Neuronal stem cell (in vitro differentiated cells): Measurements from ENCODE around the gene ANXA1.

ENCODE experiments used
- DNase-seq: peaks from one replicate; pipeline ENCODE4 v3.0.0-alpha.2; 2013; ENCODE audit warnings: low spot score
- H2AFZ ChIP-seq: one replicate; pipeline ENCODE4 v1.6.1; 2013; ENCODE audit warnings: mild to moderate bottlenecking, low read length, inconsistent platforms
- H2AK5ac ChIP-seq: 2 replicates; pipeline ENCODE4 v1.6.1; 2013; ENCODE audit warnings: low read depth, mild to moderate bottlenecking, inconsistent platforms, low read length, moderate library complexity, mixed read lengths
- H2BK120ac ChIP-seq: 2 replicates; pipeline ENCODE4 v1.6.1; 2013; ENCODE audit warnings: low read depth, mild to moderate bottlenecking, inconsistent platforms, low read length, moderate library complexity, mixed read lengths
- H2BK12ac ChIP-seq: one replicate; pipeline ENCODE4 v1.6.1; 2013; ENCODE audit warnings: low read length, inconsistent platforms
- H2BK15ac ChIP-seq: 2 replicates; pipeline ENCODE4 v1.6.1; 2013; ENCODE audit warnings: mild to moderate bottlenecking, low read length, inconsistent platforms, mixed read lengths
- H2BK5ac ChIP-seq: one replicate; pipeline ENCODE4 v1.6.1; 2013; ENCODE audit warnings: inconsistent platforms, mild to moderate bottlenecking, low read length, moderate library complexity
- H3K14ac ChIP-seq: one replicate; pipeline ENCODE4 v1.6.1; 2013; ENCODE audit warnings: low read length, inconsistent platforms
- H3K18ac ChIP-seq: 2 replicates; pipeline ENCODE4 v1.6.1; 2013; ENCODE audit warnings: low read length, inconsistent platforms
- H3K23ac ChIP-seq: 2 replicates; pipeline ENCODE4 v1.6.1; 2013; ENCODE audit warnings: low read depth, mild to moderate bottlenecking, mixed read lengths, low read length, inconsistent platforms; ENCODE audit not compliant: poor library complexity
- H3K27ac ChIP-seq: replicated peaks from 3 replicates; pipeline ENCODE4 v1.5.1; 2013; ENCODE audit warnings: low read length, inconsistent platforms
- H3K27me3 ChIP-seq, 3 experiments: 2 replicates each; pipeline ENCODE4 v1.6.1; 2013; ENCODE audit warnings: low read length in 3 of 3, mild to moderate bottlenecking in 2 of 3, inconsistent platforms in 1 of 3, low read depth in 1 of 3, mixed read lengths in 1 of 3, moderate library complexity in 1 of 3; ENCODE audit not compliant: control insufficient read depth in 3 of 3, insufficient read depth in 3 of 3
- H3K36me3 ChIP-seq, 2 donors: replicated peaks in 1 of 2; 2 replicates each; pipeline ENCODE4 v1.6.1; 2013; ENCODE audit warnings: low read length in 2 of 2; ENCODE audit not compliant: control insufficient read depth in 2 of 2, insufficient read depth in 2 of 2
- H3K4ac ChIP-seq: 2 replicates; pipeline ENCODE4 v1.6.1; 2013; ENCODE audit warnings: inconsistent platforms, mild to moderate bottlenecking, low read length, moderate library complexity
- H3K4me1 ChIP-seq, 2 donors: 1 replicate in 1 of 2; 2 replicates in 1 of 2; pipeline ENCODE4 v1.6.1; 2013; ENCODE audit warnings: low read length in 2 of 2, low read depth in 1 of 2; ENCODE audit not compliant: control insufficient read depth in 2 of 2, insufficient read depth in 1 of 2
- H3K4me2 ChIP-seq: one replicate; pipeline ENCODE4 v1.6.1; 2013; ENCODE audit warnings: mild to moderate bottlenecking, low read length, inconsistent platforms; ENCODE audit not compliant: insufficient read depth, poor library complexity, severe bottlenecking
- H3K4me3 ChIP-seq, 2 donors: 2 replicates each; pipeline ENCODE4 v1.5.1; 2013; ENCODE audit warnings: low read length in 2 of 2, mild to moderate bottlenecking in 2 of 2, inconsistent platforms in 1 of 2, moderate library complexity in 1 of 2
- H3K79me1 ChIP-seq: one replicate; pipeline ENCODE4 v1.6.1; 2013; ENCODE audit warnings: low read depth, mild to moderate bottlenecking, inconsistent platforms, low read length, moderate library complexity
- H3K9ac ChIP-seq: one replicate; pipeline ENCODE4 v1.6.1; 2013; ENCODE audit warnings: mild to moderate bottlenecking, low read depth, low read length, inconsistent platforms; ENCODE audit not compliant: poor library complexity
- H3K9me3 ChIP-seq, 2 donors: replicated peaks in 1 of 2; 2 replicates each; pipeline versions ENCODE3 to v1.6.1; 2013; ENCODE audit warnings: low read length in 2 of 2, mild to moderate bottlenecking in 2 of 2, inconsistent platforms in 1 of 2, low read depth in 1 of 2, mixed read lengths in 1 of 2, moderate library complexity in 1 of 2; ENCODE audit not compliant: control insufficient read depth in 2 of 2, insufficient read depth in 1 of 2
- H4K8ac ChIP-seq: one replicate; pipeline ENCODE4 v1.6.1; 2013; ENCODE audit warnings: low read depth, mild to moderate bottlenecking, inconsistent platforms, low read length, moderate library complexity
- H4K91ac ChIP-seq: one replicate; pipeline ENCODE4 v1.6.1; 2013; ENCODE audit warnings: low read length, low read depth, mild to moderate bottlenecking, inconsistent platforms; ENCODE audit not compliant: poor library complexity
- WGBS, 2 donors: extraction: QIAGEN DNeasy Blood & Tissue Kit; methylation state at CpG; one replicate each; pipeline ENCODE4 v1.1.7; 2013; ENCODE audit warnings: missing lambda C conversion rate in 2 of 2, mixed read lengths in 1 of 2; ENCODE audit not compliant: insufficient read length in 2 of 2, insufficient replicate concordance in 1 of 2; ENCODE audit errors: extremely low coverage in 2 of 2; 5-methylcytosine and 5-hydroxymethylcytosine counted together

The ANXA1 gene

GRCh38 chr9:73118286-73118685 is 33.4 kb upstream of the ANXA1 start:
- H2BK15ac ChIP-seq = no peak overlapping the region
- H3K18ac ChIP-seq = no peak overlapping the region
- no peak overlapping the region for H3K4me3 ChIP-seq
- no peaks in the 10 kb centered on the region for H3K27me3 ChIP-seq
- H2BK120ac ChIP-seq = no peak overlapping the region
- H3K9me3 ChIP-seq = no peaks in the 10 kb centered on the region
- H3K4me1 ChIP-seq = no peaks in the 10 kb centered on the region
- H3K27ac ChIP-seq = no peak overlapping the region
- no peak overlapping the region for H4K91ac ChIP-seq
- no peak for DNase-seq
- no peak overlapping the region for H2AK5ac ChIP-seq
- H3K14ac ChIP-seq = no peak overlapping the region
- no peak overlapping the region for H2AFZ ChIP-seq
- H3K4me2 ChIP-seq = no peak overlapping the region
- H2BK5ac ChIP-seq = no peak overlapping the region
- no peak overlapping the region for H3K4ac ChIP-seq
- no peak overlapping the region for H2BK12ac ChIP-seq
- H3K23ac ChIP-seq = no peak overlapping the region
- no peak overlapping the region for H4K8ac ChIP-seq
- no peaks in the 10 kb centered on the region for H3K36me3 ChIP-seq
- no peak overlapping the region for H3K9ac ChIP-seq
- no peaks in the 10 kb centered on the region for H3K79me1 ChIP-seq

GRCh38 chr9:73118898-73119554 is 32.6 kb upstream of the ANXA1 start:
- Histone ChIP-seq H3K4ac (no peak overlapping the region), H3K4me3 (no peak overlapping the region), H3K18ac (no peak overlapping the region), H3K9me3 (no peaks in the 10 kb centered on the region), H3K9ac (no peak overlapping the region), H3K23ac (no peak overlapping the region), H3K27me3 (no peaks in the 10 kb centered on the region), H3K4me1 (no peaks in the 10 kb centered on the region), H2BK15ac (no peak overlapping the region), H2AFZ (no peak overlapping the region), H3K14ac (no peak overlapping the region), H2BK12ac (no peak overlapping the region), H3K27ac (no peak overlapping the region), H2AK5ac (no peak overlapping the region), H3K36me3 (no peaks in the 10 kb centered on the region), H4K91ac (no peak overlapping the region), H2BK5ac (no peak overlapping the region), H3K79me1 (no peaks in the 10 kb centered on the region), H3K4me2 (no peak overlapping the region), H2BK120ac (no peak overlapping the region), H4K8ac (no peak overlapping the region)
- no CpG with 5 or more reads among the region's 4 CpGs for WGBS, 2 donors
- DNase-seq = no peak

GRCh38 chr9:73121375-73121935 is 30.2 kb upstream of the ANXA1 start:
- no peaks in the 10 kb centered on the region for H3K4me1 ChIP-seq
- H3K36me3 ChIP-seq = no peaks in the 10 kb centered on the region
- H3K14ac ChIP-seq = no peak overlapping the region
- no peak overlapping the region for H2AK5ac ChIP-seq
- no peaks in the 10 kb centered on the region for H3K27me3 ChIP-seq
- no peaks in the 10 kb centered on the region for H3K79me1 ChIP-seq
- no peak overlapping the region for H2AFZ ChIP-seq
- H3K4me2 ChIP-seq = no peak overlapping the region
- no peak overlapping the region for H3K4ac ChIP-seq
- H3K27ac ChIP-seq = no peak overlapping the region
- H3K18ac ChIP-seq = no peak overlapping the region
- WGBS, 2 donors = no CpG with 5 or more reads among the region's 1 CpG
- no peaks in the 10 kb centered on the region for H3K9me3 ChIP-seq
- no peak overlapping the region for H3K9ac ChIP-seq
- no peak overlapping the region for H2BK5ac ChIP-seq
- H2BK15ac ChIP-seq = no peak overlapping the region
- no peak overlapping the region for H3K4me3 ChIP-seq
- H2BK120ac ChIP-seq = no peak overlapping the region
- H2BK12ac ChIP-seq = no peak overlapping the region
- no peak overlapping the region for H3K23ac ChIP-seq
- H4K8ac ChIP-seq = no peak overlapping the region
- DNase-seq = no peak
- no peak overlapping the region for H4K91ac ChIP-seq

GRCh38 chr9:73125651-73126050 is 26.0 kb upstream of the ANXA1 start:
- Histone ChIP-seq H3K4ac (no peak overlapping the region), H3K4me2 (no peak overlapping the region), H3K9ac (no peak overlapping the region), H3K27ac (no peak overlapping the region), H3K79me1 (no peaks in the 10 kb centered on the region), H3K23ac (no peak overlapping the region), H2AFZ (no peak overlapping the region), H3K18ac (no peak overlapping the region), H2BK15ac (no peak overlapping the region), H2BK120ac (no peak overlapping the region), H4K8ac (no peak overlapping the region), H2BK12ac (no peak overlapping the region), H3K4me3 (no peak overlapping the region), H3K27me3 (no peaks in the 10 kb centered on the region), H3K4me1 (no peaks in the 10 kb centered on the region), H2AK5ac (no peak overlapping the region), H3K14ac (no peak overlapping the region), H3K36me3 (no peaks in the 10 kb centered on the region), H3K9me3 (no peaks in the 10 kb centered on the region), H2BK5ac (no peak overlapping the region), H4K91ac (no peak overlapping the region)
- no peak for DNase-seq
- WGBS, 2 donors = no CpG with 5 or more reads among the region's 1 CpG
